HUES64 (cell line): ENCODE results near the gene DHX58.

Source experiments
- H3K27ac ChIP-seq: 2 replicates; pipeline ENCODE4 v1.7.0; 2013; ENCODE audit warnings: low read depth, low read length, inconsistent platforms
- H3K27me3 ChIP-seq: 2 replicates; pipeline ENCODE4 v1.6.1; 2013; ENCODE audit warnings: mild to moderate bottlenecking, low read length; ENCODE audit not compliant: insufficient read depth
- H3K36me3 ChIP-seq: 2 replicates; pipeline ENCODE4 v1.6.1; 2013; ENCODE audit warnings: mild to moderate bottlenecking, low read length; ENCODE audit not compliant: insufficient read depth
- H3K4me1 ChIP-seq: 2 replicates; pipeline ENCODE4 v1.6.1; 2013; ENCODE audit warnings: mild to moderate bottlenecking, low read length, moderate library complexity; ENCODE audit not compliant: insufficient read depth
- H3K4me3 ChIP-seq: 2 replicates; pipeline ENCODE4 v1.5.1; 2013; ENCODE audit warnings: mild to moderate bottlenecking, low read length, moderate library complexity
- H3K9ac ChIP-seq: 2 replicates; pipeline ENCODE4 v1.6.1; 2013; ENCODE audit warnings: mild to moderate bottlenecking, low read depth, low read length
- H3K9me3 ChIP-seq: 2 replicates; pipeline ENCODE4 v1.6.1; 2013; ENCODE audit warnings: low read depth, low read length; ENCODE audit not compliant: insufficient read depth
- WGBS: fragments of 150-250, 120-280 bp; methylation state at CpG from one replicate; pipeline ENCODE4 v1.1.7; 2013; ENCODE audit warnings: missing lambda C conversion rate; 5-methylcytosine and 5-hydroxymethylcytosine counted together

The DHX58 gene

DNA sequence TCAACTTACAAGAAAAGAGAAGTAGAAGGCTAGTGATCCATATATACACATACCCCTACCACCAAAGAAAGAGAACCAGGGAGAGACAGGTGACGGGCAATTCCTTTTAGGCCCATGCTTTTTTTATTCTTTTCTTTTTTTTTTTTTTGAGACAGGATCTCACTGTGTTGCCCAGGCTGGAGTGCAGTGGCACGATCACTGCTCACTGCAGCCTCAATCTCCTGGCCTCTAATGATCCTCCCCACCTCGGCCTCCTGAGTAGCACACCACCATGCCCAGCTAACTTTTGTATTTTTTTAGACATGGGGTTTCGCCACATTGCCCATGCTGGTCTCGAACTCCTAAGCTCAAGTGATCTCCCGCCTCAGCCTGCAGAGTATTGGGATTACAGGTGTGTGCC lies 14.9 kb upstream of the DHX58 start:
- Histone ChIP-seq H3K27me3 (no peaks in the 10 kb centered on the region), H3K36me3 (peaks cover 62% of the 10 kb centered on the region), H3K9ac (no peak overlapping the region), H3K9me3 (no peaks in the 10 kb centered on the region), H3K4me3 (no peak overlapping the region), H3K27ac (no peak overlapping the region), H3K4me1 (peaks cover 4% of the 10 kb centered on the region; the same call in 1 of the 2 replicates)
- 92% methylated on average over 6 of the region's 6 CpGs for WGBS

DNA sequence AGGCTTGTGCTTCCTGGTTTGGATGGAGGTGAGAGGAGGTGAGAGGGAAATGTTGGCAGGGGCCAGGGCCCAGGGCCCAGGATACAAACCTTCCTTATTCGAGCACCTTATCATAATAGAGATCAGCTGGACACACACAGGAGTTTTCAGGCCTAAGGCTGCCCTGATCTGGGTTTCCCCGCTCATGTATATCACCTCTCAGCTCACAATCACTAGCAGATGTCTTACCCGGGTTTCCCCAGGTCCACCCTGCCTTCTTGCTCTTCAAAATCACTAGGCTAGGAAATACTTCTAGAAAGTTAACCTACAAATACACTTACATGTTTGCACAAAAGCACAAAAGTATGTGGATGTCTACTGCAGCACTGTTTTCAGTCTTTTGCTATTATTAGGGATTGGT lies 14.3 kb upstream of the DHX58 start:
- WGBS = 93% methylated on average over 3 of the region's 3 CpGs
- Histone ChIP-seq H3K9me3 (no peaks in the 10 kb centered on the region), H3K4me3 (no peak overlapping the region), H3K27ac (no peak overlapping the region), H3K36me3 (peaks cover 62% of the 10 kb centered on the region), H3K9ac (no peak overlapping the region), H3K4me1 (peaks cover 4% of the 10 kb centered on the region; the same call in 1 of the 2 replicates), H3K27me3 (no peaks in the 10 kb centered on the region)

DNA sequence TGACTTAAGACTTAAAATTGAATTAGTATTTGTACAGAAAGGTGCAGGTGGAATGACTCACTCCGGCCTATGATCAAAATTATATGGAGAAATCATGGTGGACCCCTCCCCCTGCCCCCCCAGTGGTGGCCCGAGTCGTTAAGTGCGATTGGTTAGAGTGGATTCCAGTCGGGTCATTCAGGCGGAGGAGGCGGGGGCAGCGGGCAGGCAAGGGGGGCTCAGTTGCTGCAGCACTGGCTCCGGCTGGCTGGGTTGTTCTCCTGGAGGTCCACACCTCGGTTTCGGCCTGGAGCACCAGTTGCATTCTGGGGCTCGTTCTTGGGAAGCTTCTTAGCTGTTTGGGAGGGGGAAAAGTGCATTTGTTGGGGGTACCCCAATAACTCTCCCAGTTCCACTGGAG lies 13.1 kb upstream of the DHX58 start:
- Histone ChIP-seq H3K27me3 (no peaks in the 10 kb centered on the region), H3K4me3 (no peak overlapping the region), H3K36me3 (peaks cover 60% of the 10 kb centered on the region), H3K9ac (no peak overlapping the region), H3K4me1 (peaks cover 4% of the 10 kb centered on the region; the same call in 1 of the 2 replicates), H3K9me3 (no peaks in the 10 kb centered on the region), H3K27ac (no peak overlapping the region)
- 89% methylated on average over 12 of the region's 12 CpGs for WGBS

DNA sequence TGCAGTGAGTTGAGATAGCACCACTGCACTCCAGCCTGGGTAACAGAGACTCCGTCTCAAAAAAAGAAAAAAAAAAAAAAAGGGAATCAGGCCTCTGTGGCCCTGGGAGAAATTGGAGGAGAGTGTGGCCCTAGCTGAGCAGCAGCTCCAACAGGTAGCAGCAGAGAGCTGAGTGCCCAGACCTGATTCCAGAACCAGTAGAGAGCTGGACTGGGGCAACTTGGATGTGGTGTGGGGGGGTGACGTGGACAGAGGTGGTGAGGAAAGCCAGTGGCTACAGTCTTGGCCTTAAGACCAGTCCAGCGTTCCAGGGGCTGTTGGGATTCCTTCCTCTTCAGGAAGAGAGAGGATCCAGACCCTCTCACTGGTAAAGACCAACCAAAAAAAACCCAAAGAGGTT lies 11.7 kb upstream of the DHX58 start:
- Histone ChIP-seq H3K27ac (no peak overlapping the region), H3K36me3 (peaks cover 48% of the 10 kb centered on the region), H3K4me1 (peaks cover 4% of the 10 kb centered on the region; the same call in 1 of the 2 replicates), H3K4me3 (no peak overlapping the region), H3K9ac (no peak overlapping the region), H3K27me3 (no peaks in the 10 kb centered on the region), H3K9me3 (no peaks in the 10 kb centered on the region)
- WGBS = 98% methylated on average over 3 of the region's 3 CpGs

DNA sequence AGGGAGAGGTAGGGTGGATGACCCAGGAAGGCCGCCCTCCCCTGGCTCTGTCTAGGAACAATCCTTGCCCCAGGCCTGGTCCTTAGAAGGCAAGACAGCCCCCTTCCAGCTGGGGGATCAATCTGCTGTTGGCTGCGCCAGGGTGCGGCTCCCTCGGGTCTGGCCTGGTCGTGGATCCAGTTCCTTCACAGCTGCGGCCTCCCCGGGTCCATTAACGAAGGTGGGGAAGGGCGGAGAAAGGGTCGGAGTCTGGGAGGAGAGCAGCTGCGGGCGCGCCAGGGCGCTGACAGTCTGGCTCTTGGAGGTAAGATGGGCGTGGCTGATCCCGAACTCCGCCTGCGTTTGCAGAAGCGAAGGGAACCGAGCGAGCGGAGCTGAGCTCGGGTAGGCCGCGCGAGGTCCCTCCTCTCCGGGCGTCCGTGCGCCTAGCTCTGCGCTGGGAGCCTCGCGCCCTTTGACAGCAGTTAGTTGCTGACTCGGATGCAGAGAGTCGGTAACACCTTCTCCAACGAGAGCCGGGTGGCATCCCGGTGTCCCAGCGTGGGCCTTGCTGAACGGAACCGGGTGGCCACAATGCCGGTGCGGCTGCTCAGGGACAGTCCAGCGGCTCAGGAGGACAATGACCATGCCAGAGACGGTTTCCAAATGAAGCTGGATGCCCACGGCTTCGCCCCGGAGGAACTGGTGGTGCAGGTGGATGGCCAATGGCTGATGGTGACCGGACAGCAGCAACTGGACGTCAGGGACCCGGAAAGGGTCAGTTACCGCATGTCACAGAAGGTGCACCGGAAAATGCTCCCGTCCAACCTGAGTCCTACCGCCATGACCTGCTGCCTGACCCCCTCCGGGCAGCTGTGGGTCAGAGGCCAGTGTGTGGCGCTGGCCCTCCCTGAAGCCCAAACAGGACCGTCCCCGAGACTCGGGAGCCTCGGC lies 10.1 kb upstream of the DHX58 start, which contains the start of gene HSPB9:
TSS of gene HSPB9 (plus strand) at position 434 of the 933 bp plus-strand sequence. CDS start at position 481, 47 bp downstream.
- H3K36me3 ChIP-seq = peaks cover 45% of the 10 kb centered on the region
- no peak within 1 kb of the TSS for H3K9ac ChIP-seq
- WGBS = 49% methylated on average over 61 of the region's 61 CpGs

GRCh38 chr17:42120770-42121769 lies 8.6 kb upstream of the DHX58 start, which contains the start of gene KAT2A:
TSS of gene KAT2A (minus strand) at chr17:42121367. CDS start at chr17:42121304, 63 bp downstream.
- Histone ChIP-seq H3K4me1 (peaks cover 4% of the 10 kb centered on the region; the same call in 1 of the 2 replicates), H3K9me3 (no peaks in the 10 kb centered on the region), H3K27ac (peak within 1 kb of the TSS; percentile 83), H3K27me3 (no peaks in the 10 kb centered on the region), H3K9ac (peak within 1 kb of the TSS; percentile 61; the same call in 1 of the 2 replicates), H3K36me3 (peaks cover 45% of the 10 kb centered on the region), H3K4me3 (peak within 1 kb of the TSS; percentile 48)
- 10% methylated on average over 48 of the region's 57 CpGs for WGBS

More for the DNA sequence above, 10.1 kb upstream of the DHX58 start, which contains the start of gene HSPB9:
- Histone ChIP-seq H3K9me3 (no peaks in the 10 kb centered on the region), H3K4me1 (peaks cover 4% of the 10 kb centered on the region; the same call in 1 of the 2 replicates), H3K4me3 (peak within 1 kb of the TSS; percentile 33), H3K27me3 (no peaks in the 10 kb centered on the region), H3K27ac (no peak within 1 kb of the TSS)

DNA sequence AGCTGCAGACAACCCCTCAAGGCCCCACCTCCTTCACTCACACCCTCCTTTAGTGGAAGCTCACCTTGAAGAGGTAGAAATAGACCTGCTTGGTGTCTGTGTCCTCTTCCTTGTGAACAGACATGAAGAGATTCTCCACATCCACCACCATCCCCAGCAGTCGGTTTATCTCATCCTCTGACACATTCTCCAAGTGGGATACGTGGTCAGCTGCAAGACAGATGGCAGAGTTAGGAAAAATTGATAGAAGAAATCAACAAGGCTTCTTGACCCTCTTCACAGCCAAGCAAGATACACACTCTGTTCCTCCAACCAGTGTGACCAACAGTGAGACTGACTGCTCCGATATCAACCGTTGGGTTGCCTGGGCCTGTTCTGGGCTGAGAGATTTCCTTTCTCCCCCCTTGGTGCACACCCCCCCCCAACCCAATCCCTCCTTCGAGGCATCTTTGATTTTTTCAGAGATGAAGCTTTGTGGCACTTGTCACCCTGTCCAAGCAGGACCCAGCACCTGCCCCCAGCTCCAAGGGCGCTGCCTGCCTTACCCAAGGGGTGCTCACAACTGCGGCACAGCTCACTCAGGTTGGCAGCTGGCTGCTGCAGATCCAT lies 7.8 kb upstream of the DHX58 start:
- no peaks in the 10 kb centered on the region for H3K9me3 ChIP-seq
- peak overlapping the region; percentile 48 for H3K4me3 ChIP-seq
- 85% methylated on average over 7 of the region's 7 CpGs for WGBS
- no peak overlapping the region for H3K9ac ChIP-seq
- H3K4me1 ChIP-seq = peaks cover 4% of the 10 kb centered on the region; the same call in 1 of the 2 replicates
- H3K36me3 ChIP-seq = peaks cover 44% of the 10 kb centered on the region
- no peak overlapping the region for H3K27ac ChIP-seq
- H3K27me3 ChIP-seq = no peaks in the 10 kb centered on the region

DNA sequence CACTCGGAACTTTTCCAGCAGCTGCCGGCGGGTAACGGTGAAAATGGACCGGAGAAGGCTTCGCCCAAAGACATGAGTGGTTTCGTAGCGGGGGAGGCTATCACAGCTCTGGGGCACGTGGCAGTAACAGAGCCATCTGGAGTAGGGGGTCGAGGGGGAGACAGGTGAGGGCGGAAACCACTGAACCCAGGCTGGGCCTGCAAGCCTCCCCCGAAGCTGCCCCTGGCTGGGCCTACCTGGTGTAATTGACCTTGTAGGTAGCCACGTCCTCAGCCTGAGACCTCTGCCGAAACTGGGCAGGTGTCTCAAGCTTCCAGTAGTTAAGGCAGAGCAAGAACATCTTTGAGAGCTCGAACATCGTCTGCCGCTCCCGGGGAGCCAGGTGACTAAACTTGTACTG lies 6.8 kb upstream of the DHX58 start:
- H3K4me1 ChIP-seq = peaks cover 4% of the 10 kb centered on the region; the same call in 1 of the 2 replicates
- peaks cover 44% of the 10 kb centered on the region for H3K36me3 ChIP-seq
- no peak overlapping the region for H3K9ac ChIP-seq
- no peaks in the 10 kb centered on the region for H3K27me3 ChIP-seq
- no peak overlapping the region for H3K27ac ChIP-seq
- H3K4me3 ChIP-seq = no peak overlapping the region
- WGBS = 95% methylated on average over 18 of the region's 18 CpGs
- no peaks in the 10 kb centered on the region for H3K9me3 ChIP-seq

GRCh38 chr17:42118545-42118944 lies 6.0 kb upstream of the DHX58 start:
- 81% methylated on average over 2 of the region's 2 CpGs for WGBS

DNA sequence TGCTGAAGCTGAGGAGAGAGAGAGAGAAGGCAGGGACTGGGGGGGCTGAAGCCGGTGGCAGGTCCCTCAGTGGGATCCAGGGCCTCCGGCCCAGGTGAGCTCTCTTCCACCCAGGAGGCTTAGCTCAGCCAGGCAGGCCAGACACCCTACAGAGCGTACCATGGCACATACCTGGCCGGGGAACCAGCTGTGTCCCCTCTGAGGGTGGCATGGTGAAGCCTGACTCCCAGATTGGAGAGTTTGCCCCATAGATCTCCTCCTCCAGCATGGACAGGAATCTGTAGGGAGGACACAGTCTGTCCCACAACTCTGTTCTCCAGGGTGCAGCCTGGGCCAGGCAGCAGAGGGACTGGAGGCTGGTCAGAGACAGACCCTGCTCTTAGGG lies 5.6 kb upstream of the DHX58 start:
- Histone ChIP-seq H3K9me3 (no peaks in the 10 kb centered on the region), H3K9ac (no peak overlapping the region), H3K27ac (no peak overlapping the region)

More at GRCh38 chr17:42118545-42118944, 6.0 kb upstream of the DHX58 start:
- H3K4me1 ChIP-seq = peaks cover 4% of the 10 kb centered on the region; the same call in 1 of the 2 replicates
- H3K27ac ChIP-seq = no peak overlapping the region
- no peak overlapping the region for H3K9ac ChIP-seq
- H3K27me3 ChIP-seq = no peaks in the 10 kb centered on the region
- H3K36me3 ChIP-seq = peaks cover 48% of the 10 kb centered on the region
- no peak overlapping the region for H3K4me3 ChIP-seq
- H3K9me3 ChIP-seq = no peaks in the 10 kb centered on the region

More for the DNA sequence above, 5.6 kb upstream of the DHX58 start:
- WGBS = 95% methylated on average over 4 of the region's 4 CpGs
- Histone ChIP-seq H3K4me3 (no peak overlapping the region), H3K36me3 (peaks cover 53% of the 10 kb centered on the region), H3K27me3 (no peaks in the 10 kb centered on the region), H3K4me1 (peaks cover 2% of the 10 kb centered on the region; the same call in 1 of the 2 replicates)
